Aorta (tissue), 5 donors: ENCODE measurements around the gene CALHM5. TPM values are rescaled to one million over a fixed set of nuclear protein-coding genes. Genes with fewer than 3 reads are reported as not detected.
A peak's percentile ranks its signal among the peaks of the same experiment; 100 is the strongest.

ENCODE experiments used
- ATAC-seq: fragments of 200-7000 bp; cut with Tn5 transposase; one replicate; pipeline ENCODE4 v1.9.1; 2022; ENCODE audit warnings: moderate library complexity; ENCODE audit not compliant: low FRiP score
- DNase-seq, 2 donors: peaks; one replicate each; pipeline ENCODE4 v3.0.0-alpha.2; 2020
- H3K27ac ChIP-seq, 2 donors: one replicate each; pipeline ENCODE4 v1.5.1; 2013; ENCODE audit warnings: low read length in 2 of 2, mild to moderate bottlenecking in 2 of 2, moderate library complexity in 2 of 2, control low read depth in 1 of 2, inconsistent platforms in 1 of 2, low read depth in 1 of 2
- H3K27me3 ChIP-seq, 2 donors: one replicate each; pipeline ENCODE4 v1.6.1; 2013; ENCODE audit warnings: control low read depth in 1 of 2, low read length in 1 of 2, mild to moderate bottlenecking in 1 of 2, moderate library complexity in 1 of 2; ENCODE audit not compliant: insufficient read depth in 2 of 2, control insufficient read depth in 1 of 2
- H3K36me3 ChIP-seq, 2 donors: one replicate each; pipeline ENCODE4 v1.6.1; 2013; ENCODE audit warnings: control low read depth in 1 of 2, low read length in 1 of 2, mild to moderate bottlenecking in 1 of 2; ENCODE audit not compliant: insufficient read depth in 2 of 2, control insufficient read depth in 1 of 2
- H3K4me1 ChIP-seq, 2 donors: one replicate each; pipeline ENCODE4 v1.6.1; 2013; ENCODE audit warnings: low read length in 2 of 2, control low read depth in 1 of 2, mild to moderate bottlenecking in 1 of 2, moderate library complexity in 1 of 2; ENCODE audit not compliant: insufficient read depth in 2 of 2, control insufficient read depth in 1 of 2
- H3K4me3 ChIP-seq, 2 donors: one replicate each; pipeline ENCODE4 v1.5.1; 2013; ENCODE audit warnings: low read length in 2 of 2, control low read depth in 1 of 2, mild to moderate bottlenecking in 1 of 2
- H3K9me3 ChIP-seq: one replicate; pipeline ENCODE4 v1.6.1; 2013; ENCODE audit warnings: mild to moderate bottlenecking, low read length; ENCODE audit not compliant: control insufficient read depth
- WGBS, 2 donors: extraction: QIAGEN DNeasy Blood & Tissue Kit; methylation state at CpG; one replicate each; pipeline ENCODE4 v1.1.7; 2013; 5-methylcytosine and 5-hydroxymethylcytosine counted together
- intact Hi-C, 2 donors: fragments of 100-400 bp; cut with DNase I; formaldehyde crosslinking; loops; one replicate each; pipeline versions ENCODE4 v1.14.2 to v1.15.0; 2022
- polyA plus RNA-seq, 2 donors: library from polyadenylated mRNA; stranded (reverse); fragments of 200-250 nt; gene quantifications; one replicate each; pipeline ENCODE4 v1.2.3, GENCODE V29; 2013
- total RNA-seq, 2 donors: library from RNA; stranded (reverse); fragmentation: NEBNext Ultra II Directional; extraction: Animal tissue kit (Norgen Biotek cat#: 25700); gene quantifications; one replicate each; pipeline ENCODE4 v1.2.1, GENCODE V29; 2021
- donor health status: healthy with polysubstance abuse.
- donor health status: Bipolar disorder and iron deficiency.
- donor health status: DM: no; HTN: no; CAD: no.
- donor health status: DM: no; HTN: no; CAD: no.
- donor health status: DM: yes; HTN: yes; CAD: no.

Gene CALHM5
- total and polyA plus RNA-seq, 4 donors, result 4.0 to 15.4 (median 9.8) TPM

GRCh38 chr6:116530436-116530835 is 19.0 kb downstream of the CALHM5 start:
- H3K27me3 ChIP-seq, result no peaks in the 10 kb centered on the region
- no peaks in the 10 kb centered on the region for H3K36me3 ChIP-seq
- H3K4me3 ChIP-seq, result no peak overlapping the region
- DNase-seq, result no peak
- WGBS, 2 donors, result 60 to 75% methylated on average over 2 of the region's 2 CpGs
- H3K4me1 ChIP-seq, result no peaks in the 10 kb centered on the region
- intact Hi-C loops, result loop anchor here (5.0 to 10.0 kb wide), 2 partner anchors 248 to 314 kb away; no protein-coding TSS in a partner anchor
- H3K9me3 ChIP-seq, result peaks cover 1% of the 10 kb centered on the region
- H3K27ac ChIP-seq, result no peak overlapping the region
- ATAC-seq, result no peak

- Histone ChIP-seq H3K4me3 (no peak overlapping the region), H3K27ac (no peak overlapping the region), H3K4me1 (no peaks in the 10 kb centered on the region), H3K9me3 (peaks cover 1% of the 10 kb centered on the region), H3K27me3 (no peaks in the 10 kb centered on the region), H3K36me3 (no peaks in the 10 kb centered on the region)
- DNase-seq, result peak; percentile 55 to 75
- ATAC-seq, result peak; percentile 90
- 83 to 87% methylated on average over 12 of the region's 12 CpGs for WGBS, 2 donors
- intact Hi-C loops, result loop anchor here (2.0 to 10.0 kb wide), 3 partner anchors 243 to 313 kb away; no protein-coding TSS in a partner anchor
Measured at GRCh38 chr6:116531675-116532570, 20.5 kb downstream of the CALHM5 start.

- no peak for ATAC-seq
- no peaks in the 10 kb centered on the region for H3K4me1 ChIP-seq
- no peak for DNase-seq
- H3K27me3 ChIP-seq, result no peaks in the 10 kb centered on the region
- no peak overlapping the region for H3K4me3 ChIP-seq
- intact Hi-C loops, result loop anchor here (2.0 to 10.0 kb wide), 3 partner anchors 245 to 311 kb away; no protein-coding TSS in a partner anchor
- no peak overlapping the region for H3K27ac ChIP-seq
- no peaks in the 10 kb centered on the region for H3K36me3 ChIP-seq
- peaks cover 1% of the 10 kb centered on the region for H3K9me3 ChIP-seq
- WGBS, 2 donors, result 60 to 65% methylated on average over 9 of the region's 9 CpGs
Measured at GRCh38 chr6:116533233-116533957, 22.0 kb downstream of the CALHM5 start.

DNA sequence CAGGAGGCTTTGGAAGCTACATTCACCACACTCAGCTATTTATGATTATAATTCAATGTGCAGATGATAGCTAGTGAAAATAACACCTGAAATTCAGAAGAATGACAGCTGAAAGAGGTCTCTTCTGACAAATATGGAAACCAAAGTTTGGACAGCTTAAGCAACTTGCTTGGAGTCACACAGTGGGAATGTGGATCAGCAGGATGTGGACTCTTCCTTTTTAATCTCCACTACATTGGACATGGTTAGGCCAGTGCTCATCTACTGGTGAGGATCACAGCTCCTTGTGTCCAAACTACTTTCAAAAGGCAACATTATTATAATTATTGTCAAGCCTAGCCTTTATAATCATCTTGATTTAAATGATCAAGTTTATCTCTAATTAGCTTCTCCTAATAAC is 23.7 kb downstream of the CALHM5 start:
- peaks cover 1% of the 10 kb centered on the region for H3K9me3 ChIP-seq
- H3K27me3 ChIP-seq, result no peaks in the 10 kb centered on the region
- no peak overlapping the region for H3K4me3 ChIP-seq
- ATAC-seq, result no peak
- DNase-seq, result no peak
- H3K4me1 ChIP-seq, result no peaks in the 10 kb centered on the region
- H3K36me3 ChIP-seq, result no peaks in the 10 kb centered on the region
- no peak overlapping the region for H3K27ac ChIP-seq
- intact Hi-C loops, result loop anchor here in 1 of 2 donors (5.0 to 10.0 kb wide), 2 partner anchors 310 to 318 kb away; no protein-coding TSS in a partner anchor

DNA sequence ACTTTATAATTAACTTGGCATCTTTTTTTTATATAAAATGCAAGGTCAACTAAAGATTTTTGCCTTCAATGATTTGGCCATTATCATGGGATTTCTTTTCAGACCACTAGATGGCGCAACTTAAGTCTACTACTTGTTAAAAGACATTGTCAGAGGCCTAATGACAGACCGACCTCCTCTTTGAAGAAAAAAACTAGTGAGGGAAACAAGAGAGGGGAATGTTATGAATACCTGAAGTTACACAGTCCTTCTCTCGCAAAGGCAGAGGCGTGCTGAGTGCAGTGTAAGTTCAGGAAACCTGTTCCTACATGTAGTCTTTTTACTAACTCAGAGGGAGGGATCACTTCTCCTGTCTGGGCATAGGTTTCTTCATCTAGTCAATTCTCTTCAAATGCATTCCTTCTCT is 24.8 kb downstream of the CALHM5 start:
- DNase-seq (no peak), ATAC-seq (no peak)
- H3K4me3 ChIP-seq, result no peak overlapping the region
- H3K4me1 ChIP-seq, result no peaks in the 10 kb centered on the region
- no peak overlapping the region for H3K27ac ChIP-seq
- no peaks in the 10 kb centered on the region for H3K36me3 ChIP-seq
- no peaks in the 10 kb centered on the region for H3K9me3 ChIP-seq
- 20 to 28% methylated on average over 4 of the region's 4 CpGs for WGBS, 2 donors
- no peaks in the 10 kb centered on the region for H3K27me3 ChIP-seq
- intact Hi-C loops, result loop anchor here in 1 of 2 donors (5.0 to 10.0 kb wide), 2 partner anchors 309 to 319 kb away; no protein-coding TSS in a partner anchor

GRCh38 chr6:116542426-116542825 is 31.0 kb downstream of the CALHM5 start:
- Histone ChIP-seq H3K27me3 (no peaks in the 10 kb centered on the region), H3K9me3 (no peaks in the 10 kb centered on the region), H3K4me1 (no peaks in the 10 kb centered on the region), H3K36me3 (no peaks in the 10 kb centered on the region), H3K4me3 (no peak overlapping the region), H3K27ac (no peak overlapping the region)
- no peak for DNase-seq
- no peak for ATAC-seq
- intact Hi-C loops, result no loop called here

GRCh38 chr6:116543149-116543548 is 31.7 kb downstream of the CALHM5 start:
- Histone ChIP-seq H3K4me3 (no peak overlapping the region), H3K9me3 (no peaks in the 10 kb centered on the region), H3K27ac (no peak overlapping the region), H3K27me3 (no peaks in the 10 kb centered on the region), H3K36me3 (no peaks in the 10 kb centered on the region), H3K4me1 (no peaks in the 10 kb centered on the region)
- ATAC-seq, result no peak
- no peak for DNase-seq
- intact Hi-C loops, result no loop called here

GRCh38 chr6:116545651-116546050 is 34.2 kb downstream of the CALHM5 start, which contains the start of gene TRAPPC3L:
TRAPPC3L (minus strand) TSS chr6:116545684; CDS start chr6:116545514, 170 bp downstream.
- Histone ChIP-seq H3K27ac (no peak within 1 kb of the TSS), H3K27me3 (no peaks in the 10 kb centered on the region), H3K4me3 (no peak within 1 kb of the TSS), H3K4me1 (no peaks in the 10 kb centered on the region), H3K9me3 (no peaks in the 10 kb centered on the region), H3K36me3 (no peaks in the 10 kb centered on the region)
- ATAC-seq, result no peak
- DNase-seq, result no peak
- intact Hi-C loops, result no loop called here
- WGBS, 2 donors, result 54 to 61% methylated on average over 4 of the region's 4 CpGs
